HG03175 (cell line): Measurements from ENCODE around the gene PPP1R3G.
"Not testable (repeated sequence)": the region's sequence is repeated elsewhere in the genome, so short reads cannot be mapped to it uniquely, and the experiment has no call there.

Experiments
- ATAC-seq: cut with Tn5 transposase; IDR thresholded peaks from one replicate; pipeline ENCODE4 v1.9.1; 2021; ENCODE audit warnings: mild to moderate bottlenecking, moderate library complexity; ENCODE audit not compliant: unreplicated experiment

PPP1R3G gene

DNA sequence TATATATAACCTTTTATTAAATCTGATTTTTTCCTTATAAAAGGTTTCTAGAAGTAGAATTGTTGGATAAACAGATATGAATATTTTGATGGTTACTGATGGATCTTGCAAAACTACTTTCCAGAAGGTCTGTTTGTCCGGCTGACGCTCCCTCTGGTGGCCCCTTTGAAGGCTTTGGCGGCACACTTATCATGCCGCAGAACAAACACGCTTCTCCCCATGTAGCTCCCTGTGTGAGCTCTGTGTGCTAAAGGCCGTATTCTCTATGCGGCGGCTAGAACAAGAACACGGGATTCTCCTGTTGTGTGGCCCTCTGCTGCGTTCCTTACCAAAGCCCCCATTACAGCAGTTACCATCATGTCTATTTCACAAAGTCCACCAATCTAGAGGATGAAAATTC, 30.0 kb downstream of the PPP1R3G start:
- no peak for ATAC-seq

- ATAC-seq, result no peak
Measured at GRCh38 chr6:5116243-5116991, 31.3 kb downstream of the PPP1R3G start.

- no peak for ATAC-seq
Measured at GRCh38 chr6:5119090-5119951, 34.2 kb downstream of the PPP1R3G start.

GRCh38 chr6:5120011-5120410, 34.9 kb downstream of the PPP1R3G start:
- no peak for ATAC-seq

DNA sequence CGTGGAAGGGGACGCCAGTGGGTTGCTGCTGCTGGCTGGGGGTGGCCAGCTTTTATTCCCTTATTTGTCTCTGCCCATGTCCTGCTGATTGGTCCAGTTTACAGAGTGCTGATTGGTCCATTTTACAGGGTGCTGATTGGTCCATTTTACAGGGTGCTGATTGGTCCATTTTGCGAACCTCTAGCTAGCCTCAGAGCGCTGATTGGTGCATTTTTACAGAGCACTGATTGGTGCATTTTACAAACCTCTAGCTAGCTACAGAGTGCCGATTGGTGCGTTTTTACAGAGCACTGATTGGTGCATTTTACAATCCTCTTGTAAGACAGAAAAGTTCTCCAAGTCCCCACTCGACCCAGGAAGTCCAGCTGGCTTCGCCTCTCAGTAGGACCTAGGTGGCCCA, 35.4 kb downstream of the PPP1R3G start:
- ATAC-seq, result not testable (repeated sequence)

- no peak for ATAC-seq
Measured at GRCh38 chr6:5121479-5121878, 36.3 kb downstream of the PPP1R3G start.

DNA sequence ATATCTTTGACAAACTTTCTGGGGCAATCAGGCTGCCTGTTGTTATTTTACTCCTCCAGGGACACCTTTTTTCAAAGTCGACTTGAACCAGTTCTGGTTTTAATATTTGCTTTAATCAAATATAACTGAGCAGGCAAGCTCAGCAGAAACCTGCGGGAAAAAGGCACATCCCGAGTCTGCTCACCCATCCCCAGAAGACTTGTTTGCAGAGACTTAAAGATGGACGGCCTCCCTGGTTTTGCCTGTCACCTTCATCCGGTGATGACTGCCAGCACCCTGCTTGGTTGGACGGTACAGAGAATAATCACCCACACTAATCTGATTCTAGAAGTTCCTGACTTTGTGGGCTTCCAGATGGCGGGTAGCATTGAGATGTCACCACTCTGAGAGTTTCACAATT, 36.8 kb downstream of the PPP1R3G start:
- ATAC-seq, result no peak

GRCh38 chr6:5122504-5123112, 37.5 kb downstream of the PPP1R3G start:
- no peak for ATAC-seq

- ATAC-seq, result no peak
Measured at GRCh38 chr6:5123296-5124143, 38.4 kb downstream of the PPP1R3G start.

GRCh38 chr6:5124526-5124925, 39.4 kb downstream of the PPP1R3G start:
- no peak for ATAC-seq

DNA sequence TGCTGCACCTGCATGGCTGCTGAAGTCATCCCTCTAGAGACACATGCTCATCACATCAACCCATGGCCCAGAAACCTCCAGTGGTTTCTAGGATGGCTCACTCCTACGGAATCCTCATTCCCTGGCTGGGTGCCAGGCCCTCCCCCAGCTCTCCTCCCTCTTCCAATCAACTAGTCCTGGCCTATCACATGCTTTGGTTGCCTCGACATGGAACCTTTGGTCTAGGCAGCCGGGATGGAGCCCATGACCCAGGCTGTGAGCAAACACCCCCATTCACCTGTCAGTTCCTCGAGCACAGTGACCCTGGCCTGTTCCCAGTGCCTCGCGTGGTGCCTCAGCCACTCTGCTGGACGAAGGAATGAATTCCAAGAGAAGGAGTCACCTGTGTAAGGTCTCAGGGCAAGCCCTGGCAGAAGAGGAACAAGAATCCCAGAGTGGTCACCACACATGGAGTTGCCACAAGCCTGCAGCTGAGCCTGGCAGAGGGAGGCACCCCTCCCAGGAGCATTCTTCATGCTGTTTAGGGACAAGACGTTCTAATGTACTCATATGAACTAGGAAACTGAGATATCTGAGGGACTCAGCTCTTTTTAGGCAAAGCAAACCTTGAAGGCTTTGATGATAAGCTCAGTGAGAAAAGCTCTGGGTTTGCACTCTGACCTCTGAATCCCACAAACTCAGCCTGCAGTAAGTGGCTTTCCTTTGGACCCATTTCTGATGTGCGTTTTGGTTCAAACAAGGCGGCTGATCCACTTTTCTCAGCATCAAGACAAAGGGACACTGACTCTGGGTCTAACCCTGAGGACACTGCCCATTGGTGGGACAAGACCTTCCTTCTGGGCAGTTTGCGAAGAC, 40.2 kb downstream of the PPP1R3G start:
- no peak for ATAC-seq

GRCh38 chr6:5126214-5126613, 41.1 kb downstream of the PPP1R3G start:
- ATAC-seq, result no peak

DNA sequence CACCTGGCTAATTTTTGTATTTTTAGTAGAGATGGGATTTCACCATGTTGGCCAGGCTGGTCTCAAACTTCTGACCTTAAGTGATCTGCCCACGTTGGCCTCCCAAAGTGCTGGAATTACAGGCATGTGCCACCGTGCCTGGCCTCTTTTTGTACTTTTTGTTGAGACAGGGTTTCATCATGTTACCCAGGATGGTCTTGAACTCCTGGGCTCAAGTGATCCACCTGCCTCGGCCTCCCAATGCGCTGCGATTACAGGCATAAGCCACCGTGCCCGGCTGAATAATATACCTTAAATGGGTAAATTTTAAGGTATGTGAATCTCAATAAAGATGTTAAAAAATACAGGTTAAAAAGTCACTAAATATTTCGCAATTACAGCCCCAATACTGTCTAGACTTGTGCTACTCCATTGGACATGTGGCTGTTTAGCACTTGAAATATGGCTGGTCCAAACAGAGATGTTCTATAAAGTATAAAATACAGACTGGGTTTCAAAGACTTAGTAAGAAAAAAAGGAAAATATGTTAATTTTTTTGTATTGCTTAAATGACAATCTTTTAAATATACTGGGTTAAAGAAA, 42.1 kb downstream of the PPP1R3G start:
- no peak for ATAC-seq

- ATAC-seq, result no peak
Measured at GRCh38 chr6:5128351-5128750, 43.2 kb downstream of the PPP1R3G start.

DNA sequence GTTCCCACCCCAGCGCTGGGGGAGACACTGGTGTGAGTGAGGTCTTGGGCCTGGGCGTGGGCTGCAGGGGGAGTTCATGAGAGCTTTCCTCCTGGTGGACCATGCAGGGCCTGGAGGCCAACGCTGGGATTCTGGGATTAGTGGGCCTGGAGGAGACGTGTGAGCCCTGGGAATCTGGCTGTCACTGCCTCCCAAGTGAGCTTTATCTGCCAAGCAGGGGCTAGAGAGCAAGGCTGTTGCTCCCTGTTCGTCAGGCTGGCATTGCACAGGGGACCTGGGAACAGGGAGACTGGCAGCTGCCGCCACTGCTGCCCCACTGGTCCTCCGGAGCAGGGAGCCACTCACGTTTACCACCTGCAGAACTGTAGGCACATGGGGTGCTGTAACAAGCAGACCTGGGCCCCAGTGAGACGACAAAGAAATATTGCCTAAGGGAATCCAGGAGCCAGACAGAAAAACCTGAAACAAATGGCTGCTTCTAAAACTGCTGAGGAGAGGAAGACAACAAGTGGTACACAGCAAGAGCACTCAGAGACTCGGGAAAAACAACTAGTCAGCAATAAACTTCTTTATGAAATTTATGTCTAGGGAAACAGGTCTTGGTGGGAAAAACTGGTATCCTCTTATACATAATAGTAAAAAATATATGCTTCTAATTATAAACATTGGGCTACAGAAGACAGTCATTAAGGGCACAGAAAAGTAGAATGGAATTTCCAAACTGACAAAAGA, 45.2 kb downstream of the PPP1R3G start:
- no peak for ATAC-seq

GRCh38 chr6:5132731-5133130, 47.6 kb downstream of the PPP1R3G start:
- ATAC-seq, result no peak

DNA sequence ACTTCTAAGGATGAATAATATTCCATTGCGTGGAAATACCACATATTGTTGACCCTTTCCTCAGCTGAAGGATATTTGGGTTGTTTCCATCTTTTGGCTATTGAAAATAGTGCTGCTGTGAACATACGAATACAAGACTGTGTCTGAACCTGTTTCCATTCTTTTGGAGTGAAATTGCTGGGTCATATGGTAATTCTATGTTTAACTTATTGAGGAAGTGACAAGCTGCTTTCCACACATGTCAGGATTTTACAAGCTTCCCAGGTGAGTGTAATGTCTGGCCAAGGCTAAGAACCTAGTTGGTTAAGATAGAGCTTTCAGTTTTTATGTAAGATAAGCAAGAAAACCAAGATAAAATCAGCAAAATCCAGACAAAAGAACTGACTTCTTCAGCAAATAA, 48.8 kb downstream of the PPP1R3G start:
- ATAC-seq, result no peak

DNA sequence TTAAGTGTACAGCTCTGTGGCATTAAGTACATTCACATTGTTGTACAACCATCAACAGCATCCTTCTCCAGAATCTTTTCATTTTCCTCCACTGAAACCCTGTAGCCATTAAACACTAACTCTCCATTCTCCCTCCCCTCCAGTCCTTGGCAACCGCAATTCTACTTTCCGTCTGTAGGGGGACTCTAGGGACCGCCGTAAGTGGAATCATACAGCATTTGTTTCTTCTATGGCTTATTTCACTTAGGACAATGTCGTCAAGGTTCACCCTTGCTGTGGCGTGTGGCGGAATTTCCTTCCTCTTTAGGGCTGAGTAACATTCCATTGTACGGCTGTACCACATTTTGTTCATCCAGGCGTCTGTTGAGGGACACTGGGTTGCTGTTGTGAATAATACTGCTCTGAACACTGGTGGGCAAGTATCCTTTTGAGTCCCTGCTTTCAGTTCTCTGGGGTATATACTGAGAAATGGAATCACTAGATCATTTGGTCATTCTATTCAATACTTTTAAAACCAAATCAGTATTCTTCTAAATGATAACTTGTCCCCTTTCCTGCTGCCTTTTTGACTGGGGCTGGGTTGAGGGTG, 50.7 kb downstream of the PPP1R3G start:
- ATAC-seq, result peak; percentile 57

GRCh38 chr6:5136851-5137250, 51.7 kb downstream of the PPP1R3G start:
- ATAC-seq, result no peak
